H1 (cell line): Measurements from ENCODE around the gene C1orf21. TPM values are rescaled to one million over a fixed set of nuclear protein-coding genes. Genes with fewer than 3 reads are reported as not detected.

Experiments used
- CTCF ChIA-PET: fragments of 300-600 bp; sonication (Branson Sonifier 250); formaldehyde crosslinking; loops from one replicate; lab custom pipeline; 2021; ENCODE audit not compliant: partially characterized antibody; lab: Charles Lee
- POLR2A ChIA-PET: fragments of 300-600 bp; sonication (Branson Sonifier 250); formaldehyde crosslinking; loops from one replicate; lab custom pipeline; 2021; ENCODE audit warnings: inconsistent platforms; ENCODE audit not compliant: partially characterized antibody; lab: Charles Lee
- DNase-seq, 2 experiments: peaks; one replicate each; pipeline versions ENCODE4 v3.0.0 to v3.0.0-alpha.2; 2010 to 2022; ENCODE audit warnings: low spot score in 2 of 2, low read depth in 1 of 2, mixed read lengths in 1 of 2
- FAIRE-seq: peaks from 2 replicates; lab custom pipeline; 2011; peaks lifted over from hg19 to GRCh38; lab: Jason Lieb, UNC
- H2AFZ ChIP-seq: 2 replicates; pipeline ENCODE4 v1.8.1; 2012; ENCODE audit warnings: low read length, inconsistent platforms
- H2AK5ac ChIP-seq: 2 replicates; pipeline ENCODE4 v1.6.1; 2013; ENCODE audit warnings: low read depth, low read length
- H2BK120ac ChIP-seq: replicated peaks from 2 replicates; pipeline ENCODE3; 2013; ENCODE audit warnings: low read depth, low read length, inconsistent platforms
- H2BK12ac ChIP-seq: 2 replicates; pipeline ENCODE4 v1.6.1; 2013; ENCODE audit warnings: low read depth, low read length
- H2BK15ac ChIP-seq: 2 replicates; pipeline ENCODE4 v1.6.1; 2013; ENCODE audit warnings: low read length
- H2BK20ac ChIP-seq: 2 replicates; pipeline ENCODE4 v1.6.1; 2013; ENCODE audit warnings: low read length
- H2BK5ac ChIP-seq: 2 replicates; pipeline ENCODE4 v1.6.1; 2013; ENCODE audit warnings: low read depth, low read length
- H3K14ac ChIP-seq: 2 replicates; pipeline ENCODE4 v1.6.1; 2013; ENCODE audit warnings: inconsistent platforms; ENCODE audit not compliant: insufficient read length
- H3K18ac ChIP-seq: 2 replicates; pipeline ENCODE4 v1.6.1; 2013; ENCODE audit warnings: low read length; ENCODE audit errors: extremely low read depth
- H3K23ac ChIP-seq: 2 replicates; pipeline ENCODE4 v1.6.1; 2013; ENCODE audit warnings: inconsistent platforms; ENCODE audit not compliant: insufficient read length
- H3K23me2 ChIP-seq: 2 replicates; pipeline ENCODE4 v1.6.1; 2013; ENCODE audit warnings: low read depth, low read length
- H3K27ac ChIP-seq: 2 replicates; pipeline ENCODE4 v1.6.1; 2011; ENCODE audit warnings: low read depth, low read length, inconsistent platforms
- H3K27me3 ChIP-seq, 4 experiments: replicated peaks in 1 of 4; 1 replicate in 1 of 4; 2 replicates in 3 of 4; pipeline versions ENCODE4 v1.6.1 to v1.8.1; 2011 to 2013; ENCODE audit warnings: low read length in 3 of 4, mild to moderate bottlenecking in 3 of 4, inconsistent platforms in 2 of 4, mixed read lengths in 2 of 4, moderate library complexity in 1 of 4; ENCODE audit not compliant: control insufficient read depth in 3 of 4, insufficient read depth in 3 of 4; ENCODE audit errors: extremely low read depth in 1 of 4
- H3K36me3 ChIP-seq, 4 experiments: 2 replicates each; pipeline versions ENCODE4 v1.6.1 to v1.8.1; 2011 to 2013; ENCODE audit warnings: mild to moderate bottlenecking in 4 of 4, low read length in 3 of 4, moderate library complexity in 2 of 4, control low read depth in 1 of 4, inconsistent platforms in 1 of 4; ENCODE audit not compliant: insufficient read depth in 4 of 4, control insufficient read depth in 2 of 4
- H3K4ac ChIP-seq: replicated peaks from 2 replicates; pipeline ENCODE3; 2013; ENCODE audit warnings: low read length, low read depth, mixed read lengths, inconsistent platforms; ENCODE audit not compliant: insufficient read length
- H3K4me1 ChIP-seq, 4 experiments: replicated peaks in 1 of 4; 1 replicate in 1 of 4; 2 replicates in 3 of 4; pipeline versions ENCODE4 v1.6.1 to v1.8.1; 2011 to 2013; ENCODE audit warnings: low read length in 3 of 4, inconsistent platforms in 2 of 4, mixed read lengths in 1 of 4; ENCODE audit not compliant: insufficient read depth in 4 of 4, control insufficient read depth in 3 of 4
- H3K4me2 ChIP-seq, 2 experiments: 2 replicates each; pipeline versions ENCODE4 v1.6.1 to v1.8.1; 2011 to 2013; ENCODE audit warnings: low read depth in 2 of 2, low read length in 2 of 2, control low read depth in 1 of 2, inconsistent platforms in 1 of 2, mild to moderate bottlenecking in 1 of 2; ENCODE audit not compliant: insufficient read depth in 1 of 2
- H3K4me3 ChIP-seq, 4 experiments: fragments of 200-600, 300-600 bp in 1 of 4; sonication (generic), shearing (Covaris generic), sonication (Bioruptor Twin) in 1 of 4; 2 replicates each; pipeline versions ENCODE4 v1.5.1 to v1.8.1; 2011 to 2016; ENCODE audit warnings: low read length in 4 of 4, low read depth in 3 of 4, control low read depth in 2 of 4, inconsistent platforms in 2 of 4, mild to moderate bottlenecking in 2 of 4, mixed read lengths in 1 of 4, moderate library complexity in 1 of 4; ENCODE audit not compliant: insufficient read depth in 2 of 4; ENCODE audit errors: extremely low read depth in 1 of 4
- H3K56ac ChIP-seq: replicated peaks from 2 replicates; pipeline ENCODE3; 2013; ENCODE audit warnings: low read depth, mild to moderate bottlenecking, mixed read lengths, low read length, inconsistent platforms; ENCODE audit not compliant: insufficient read length
- H3K79me1 ChIP-seq: 2 replicates; pipeline ENCODE4 v1.6.1; 2013; ENCODE audit warnings: low read depth, low read length, control low read depth
- H3K79me2 ChIP-seq, 2 experiments: 2 replicates each; pipeline versions ENCODE4 v1.6.1 to v1.8.1; 2012 to 2013; ENCODE audit warnings: low read length in 2 of 2, mild to moderate bottlenecking in 2 of 2, inconsistent platforms in 1 of 2; ENCODE audit not compliant: insufficient read depth in 2 of 2, control insufficient read depth in 1 of 2
- H3K9ac ChIP-seq, 4 experiments: replicated peaks in 1 of 4; 1 replicate in 1 of 4; 2 replicates in 3 of 4; pipeline versions ENCODE4 v1.6.1 to v1.8.1; 2011 to 2013; ENCODE audit warnings: low read depth in 3 of 4, low read length in 3 of 4, control low read depth in 2 of 4, mild to moderate bottlenecking in 2 of 4, moderate library complexity in 2 of 4, inconsistent platforms in 1 of 4; ENCODE audit errors: extremely low read depth in 1 of 4
- H3K9me3 ChIP-seq, 2 experiments: 2 replicates each; pipeline versions ENCODE4 v1.6.1 to v1.8.1; 2012 to 2013; ENCODE audit warnings: mild to moderate bottlenecking in 2 of 2, moderate library complexity in 2 of 2, control low read depth in 1 of 2, inconsistent platforms in 1 of 2, low read depth in 1 of 2, low read length in 1 of 2, mixed read lengths in 1 of 2; ENCODE audit not compliant: insufficient read depth in 2 of 2
- H4K20me1 ChIP-seq, 2 experiments: replicated peaks in 1 of 2; 2 replicates each; pipeline versions ENCODE3 to v1.8.1; 2011 to 2013; ENCODE audit warnings: inconsistent platforms in 2 of 2, low read length in 2 of 2, mild to moderate bottlenecking in 1 of 2; ENCODE audit not compliant: insufficient read depth in 2 of 2, control insufficient read depth in 1 of 2
- H4K5ac ChIP-seq: 2 replicates; pipeline ENCODE4 v1.6.1; 2013; ENCODE audit warnings: low read length, low read depth, mixed read lengths, inconsistent platforms; ENCODE audit not compliant: insufficient read length
- H4K8ac ChIP-seq: 2 replicates; pipeline ENCODE4 v1.8.0; 2013; ENCODE audit warnings: mild to moderate bottlenecking, moderate library complexity, low read length, inconsistent platforms; ENCODE audit not compliant: insufficient read depth; ENCODE audit errors: extremely low read depth
- H4K91ac ChIP-seq: replicated peaks from 2 replicates; pipeline ENCODE3; 2013; ENCODE audit warnings: low read length, mixed read lengths, inconsistent platforms; ENCODE audit not compliant: insufficient read length
- BACH1 ChIP-seq: IDR thresholded peaks from 2 replicates; pipeline ENCODE4 v1.6.1; 2012; ENCODE audit warnings: low read length, improper control_type of control experiment
- SP2 ChIP-seq: IDR thresholded peaks from 2 replicates; pipeline ENCODE4 v1.6.1; 2012; ENCODE audit warnings: mild to moderate bottlenecking, low read length, inconsistent platforms
- WGBS, 2 experiments: shearing (Covaris generic) in 1 of 2; methylation state at CpG; one replicate each; pipeline versions ENCODE4 v1.1.6 to v1.1.7; 2013 to 2015; ENCODE audit warnings: low lambda C conversion rate in 2 of 2, mixed read lengths in 2 of 2, inconsistent platforms in 1 of 2, low coverage in 1 of 2, missing lambda C conversion rate in 1 of 2; ENCODE audit not compliant: insufficient replicate concordance in 2 of 2, insufficient coverage in 1 of 2, insufficient read length in 1 of 2; ENCODE audit errors: extremely low coverage in 1 of 2, missing lambda C conversion rate in 1 of 2; 5-methylcytosine and 5-hydroxymethylcytosine counted together
- polyA plus RNA-seq, 7 experiments: library from polyadenylated mRNA; depleted of rRNA in 3 of 7; stranded (reverse) in 5 of 7; unstranded in 2 of 7; fragments of >200 nt in 5 of 7; fragments of 200-250 nt in 2 of 7; gene quantifications; 1 replicate in 5 of 7; 2 replicates in 1 of 7; 4 replicates in 1 of 7; pipeline versions ENCODE4 v1.2.1 to v1.2.3, GENCODE V29; 2011 to 2013; ENCODE audit warnings: missing spikeins in 2 of 7, mixed read lengths in 2 of 7
- total RNA-seq: library from RNA; stranded (reverse); fragmentation: NEBNext Ultra II Directional; extraction: Animal tissue kit (Norgen Biotek cat#: 25700); gene quantifications from 2 replicates; pipeline ENCODE4 v1.2.1, GENCODE V29; 2021

C1orf21 gene
- total and polyA plus RNA-seq, 2 of the 8 experiments (the other 6 are each of a cell fraction or from before 2014, with no cell fraction given): 16.6 to 51.0 TPM

DNA sequence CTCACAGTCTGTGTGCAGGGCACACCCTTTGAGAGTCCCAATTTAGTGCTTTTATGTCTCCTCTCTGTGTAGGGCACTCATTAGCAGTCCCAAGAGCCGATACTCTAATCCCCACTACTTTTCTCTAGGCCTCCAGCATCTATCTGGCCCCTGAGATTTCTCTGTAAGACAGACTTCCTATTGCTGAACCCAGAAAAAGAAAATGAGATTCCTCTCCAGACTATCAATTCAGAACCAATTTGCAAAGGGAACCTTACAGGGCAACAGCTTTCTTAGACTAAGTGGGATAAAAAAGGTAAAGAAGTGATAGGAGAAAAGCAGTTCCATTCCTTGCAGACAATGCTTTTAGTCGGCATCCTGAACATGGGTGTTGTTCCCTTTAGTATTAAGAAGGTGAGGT lies 195.6 kb downstream of the C1orf21 start:
- H3K23ac ChIP-seq: no peak overlapping the region
- H2BK12ac ChIP-seq: 0 out of 2 replicates have a peak overlapping the region, but pooled peaks have one; percentile 27
- H3K23me2 ChIP-seq: no peaks in the 10 kb centered on the region; the same call in 1 of the 2 replicates
- H3K4ac ChIP-seq: no peak overlapping the region
- H3K27me3 ChIP-seq: no peaks in the 10 kb centered on the region
- H4K91ac ChIP-seq: no peak overlapping the region
- H2BK15ac ChIP-seq: no peak overlapping the region
- no peak overlapping the region for H3K27ac ChIP-seq
- H3K9me3 ChIP-seq: 0 out of 4 replicates have a peak, but pooled peaks cover 0 to 2% of the 10 kb centered on the region in 2 experiments
- 0 out of 7 replicates have a peak, but pooled peaks cover 0 to 2% (median 0%) of the 10 kb centered on the region in 4 experiments for H3K4me1 ChIP-seq
- no peak overlapping the region for H3K18ac ChIP-seq
- H3K56ac ChIP-seq: no peak overlapping the region
- H3K4me2 ChIP-seq: no peak overlapping the region
- POLR2A ChIA-PET: no interaction called here
- H2BK5ac ChIP-seq: no peak overlapping the region
- H3K9ac ChIP-seq: no peak overlapping the region
- no peak overlapping the region for H4K8ac ChIP-seq
- H3K79me1 ChIP-seq: no peaks in the 10 kb centered on the region
- no peak overlapping the region for H2AK5ac ChIP-seq
- H3K14ac ChIP-seq: no peak overlapping the region
- 84% methylated on average over 2 of the region's 2 CpGs; no CpG with 5 or more reads in 1 of the 2 experiments for WGBS, 2 experiments
- no peak overlapping the region for H2AFZ ChIP-seq
- no peaks in the 10 kb centered on the region for H3K36me3 ChIP-seq
- H3K4me3 ChIP-seq: no peak overlapping the region
- TF ChIP-seq BACH1: no peak
- no peak for TF ChIP-seq SP2
- CTCF ChIA-PET: interaction anchor here (0.6 to 2.2 kb wide), 5 partner anchors 12 to 108 kb away, joined by 3 to 7 read pairs (median 4); no protein-coding TSS in a partner anchor
- no peak for FAIRE-seq
- H3K79me2 ChIP-seq: peaks cover 0 to 22% of the 10 kb centered on the region in 2 experiments; a peak in 3 of 4 replicates
- DNase-seq: no peak
- H4K20me1 ChIP-seq: no peaks in the 10 kb centered on the region
- H4K5ac ChIP-seq: no peak overlapping the region
- no peak overlapping the region for H2BK20ac ChIP-seq
- H2BK120ac ChIP-seq: no peak overlapping the region
